HS-27A (cell line): ENCODE data around the gene YEATS2.
"Not testable (repeated sequence)": the region's sequence is repeated elsewhere in the genome, so short reads cannot be mapped to it uniquely, and the experiment has no call there.

Source experiments
- DNase-seq: peaks from one replicate; pipeline ENCODE4 v3.0.0-alpha.2; 2012; ENCODE audit warnings: low read depth, missing footprints

YEATS2 gene

GRCh38 chr3:183714622-183715021 is 17.0 kb downstream of the YEATS2 start:
- no peak for DNase-seq

- DNase-seq = no peak
Observed at GRCh38 chr3:183718012-183718411, 20.4 kb downstream of the YEATS2 start.

- no peak for DNase-seq
Observed at GRCh38 chr3:183725387-183725786, 27.8 kb downstream of the YEATS2 start.

GRCh38 chr3:183728204-183728603 is 30.6 kb downstream of the YEATS2 start:
- DNase-seq = no peak

- no peak for DNase-seq
Observed at GRCh38 chr3:183730361-183730760, 32.8 kb downstream of the YEATS2 start.

- no peak for DNase-seq
Observed at GRCh38 chr3:183731611-183732010, 34.0 kb downstream of the YEATS2 start.

GRCh38 chr3:183733553-183733952 is 36.0 kb downstream of the YEATS2 start:
- no peak for DNase-seq

- DNase-seq = no peak
Observed at GRCh38 chr3:183734750-183735494, 37.3 kb downstream of the YEATS2 start.

- DNase-seq = no peak
Observed at GRCh38 chr3:183737116-183737515, 39.5 kb downstream of the YEATS2 start.

GRCh38 chr3:183740154-183740553 is 42.6 kb downstream of the YEATS2 start:
- not testable (repeated sequence) for DNase-seq

GRCh38 chr3:183743231-183743630 is 45.6 kb downstream of the YEATS2 start:
- DNase-seq = no peak

GRCh38 chr3:183745300-183746098 is 47.9 kb downstream of the YEATS2 start:
- DNase-seq = peak; percentile 17

GRCh38 chr3:183754052-183754451 is 56.5 kb downstream of the YEATS2 start:
- no peak for DNase-seq

- DNase-seq = no peak
Observed at GRCh38 chr3:183762304-183762703, 64.7 kb downstream of the YEATS2 start.

- no peak for DNase-seq
Observed at GRCh38 chr3:183764847-183765731, 67.5 kb downstream of the YEATS2 start.

GRCh38 chr3:183766107-183766506 is 68.5 kb downstream of the YEATS2 start:
- no peak for DNase-seq

- DNase-seq = no peak
Observed at GRCh38 chr3:183766745-183767606, 69.4 kb downstream of the YEATS2 start.

- DNase-seq = no peak
Observed at GRCh38 chr3:183768114-183768513, 70.5 kb downstream of the YEATS2 start.

GRCh38 chr3:183769453-183769852 is 71.9 kb downstream of the YEATS2 start:
- no peak for DNase-seq

- peak; percentile 15 for DNase-seq
Observed at GRCh38 chr3:183774631-183775030, 77.0 kb downstream of the YEATS2 start.

GRCh38 chr3:183775781-183776180 is 78.2 kb downstream of the YEATS2 start:
- DNase-seq = no peak
